HepG2 (cell line): Measurements from ENCODE around the gene OR10AD1. TPM values are rescaled to one million over a fixed set of nuclear protein-coding genes. Genes with fewer than 3 reads are reported as not detected.

Source experiments
- ATF7-NPFF ChIP-seq: sonication (generic); formaldehyde crosslinking; IDR thresholded peaks from 2 replicates; pipeline ENCODE4 v1.8.1; 2023; ENCODE audit warnings: mild to moderate bottlenecking, low read depth, missing genetic modification reagents, moderate library complexity
- KLF11 ChIP-seq: IDR thresholded peaks from 2 replicates; pipeline ENCODE4 v1.6.1; 2016; ENCODE audit warnings: missing compliant biosample characterization
- MLLT10 ChIP-seq: sonication (generic); formaldehyde crosslinking; IDR thresholded peaks from 2 replicates; pipeline ENCODE4 v1.4.0; 2020; ENCODE audit warnings: missing genetic modification reagents
- REST ChIP-seq, 2 experiments: IDR thresholded peaks; 2 replicates each; pipeline ENCODE4 v1.6.1; 2011 to 2012; ENCODE audit warnings: low read length in 2 of 2, borderline replicate concordance in 1 of 2, low read depth in 1 of 2, mild to moderate bottlenecking in 1 of 2, moderate library complexity in 1 of 2
- SRSF9 ChIP-seq: fragments of 200-400 bp; formaldehyde crosslinking; IDR thresholded peaks from 2 replicates; pipeline ENCODE4 v1.6.1; 2018; ENCODE audit warnings: borderline replicate concordance, mild to moderate bottlenecking, low read depth, low read length; ENCODE audit not compliant: insufficient read depth, poor library complexity, severe bottlenecking
- ZHX2 ChIP-seq, 2 experiments: sonication (generic) in 1 of 2; formaldehyde crosslinking in 1 of 2; IDR thresholded peaks; 2 replicates each; pipeline versions ENCODE4 v1.6.1 to v1.9.0; 2014 to 2022; ENCODE audit warnings: antibody characterized with exemption in 1 of 2, borderline replicate concordance in 1 of 2, inconsistent platforms in 1 of 2, low read depth in 1 of 2, missing genetic modification reagents in 1 of 2
- ZNF367 ChIP-seq: sonication (generic); formaldehyde crosslinking; IDR thresholded peaks from 2 replicates; pipeline ENCODE4 v1.4.0; 2020; ENCODE audit warnings: missing genetic modification reagents, borderline replicate concordance
- ZNF646 ChIP-seq: sonication (generic); formaldehyde crosslinking; IDR thresholded peaks from 2 replicates; pipeline ENCODE4 v1.9.0; 2021; ENCODE audit warnings: mild to moderate bottlenecking, missing genetic modification reagents
- polyA plus RNA-seq, 8 experiments: library from polyadenylated mRNA; depleted of rRNA in 3 of 8; stranded (reverse) in 7 of 8; unstranded in 1 of 8; fragments of >200 nt; fragmentation: Illumina TruSeq in 4 of 8; extraction: Trizol in 4 of 8; gene quantifications; 2 replicates each; pipeline versions ENCODE4 v1.2.1 to v1.2.3, GENCODE V29; 2011 to 2016; ENCODE audit warnings: low read depth in 4 of 8, missing spikeins in 1 of 8, mixed read lengths in 1 of 8; ENCODE audit not compliant: insufficient read depth in 1 of 8
- total RNA-seq, 5 experiments: library from RNA; depleted of rRNA; stranded (reverse); fragments of >200 nt; fragmentation: Illumina TruSeq; extraction: Trizol; gene quantifications; 2 replicates each; pipeline ENCODE4 v1.2.3, GENCODE V29; 2016; ENCODE audit warnings: low read depth in 1 of 5
- TF ChIP-seq, protein P1 (sequence below): IDR thresholded peaks from 2 replicates; pipeline ENCODE4 v1.6.1; 2016; ENCODE audit warnings: missing genetic modification reagents, missing compliant biosample characterization

OR10AD1 gene
- total and polyA plus RNA-seq, 2 of the 13 experiments (the other 11 are each of a cell fraction or from before 2014, with no cell fraction given): not detected

- no peak for TF ChIP-seq ZHX2 (IDR thresholded peaks at IDR 0.05; ENCODE audit: low read depth)
- TF ChIP-seq ZHX2 (CRISPR knock-in tag; IDR thresholded peaks at IDR 0.05; ENCODE audit: borderline replicate concordance): no peak
- no peak for TF ChIP-seq SRSF9
- TF ChIP-seq, protein P1, sequence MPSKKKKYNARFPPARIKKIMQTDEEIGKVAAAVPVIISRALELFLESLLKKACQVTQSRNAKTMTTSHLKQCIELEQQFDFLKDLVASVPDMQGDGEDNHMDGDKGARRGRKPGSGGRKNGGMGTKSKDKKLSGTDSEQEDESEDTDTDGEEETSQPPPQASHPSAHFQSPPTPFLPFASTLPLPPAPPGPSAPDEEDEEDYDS: peak; percentile 43; the same call in 1 of the 2 replicates
- TF ChIP-seq KLF11 (CRISPR knock-in tag): no peak; the same call in 1 of the 2 replicates
- no peak for TF ChIP-seq MLLT10
- TF ChIP-seq REST (IDR thresholded peaks at IDR 0.05; ENCODE audit: borderline replicate concordance in 1 of 2, low read depth in 1 of 2, low read length in 2 of 2): no peak; a peak in 1 of 4 replicates
- no peak for TF ChIP-seq ZNF646 (CRISPR knock-in tag)
- TF ChIP-seq ZNF367: no peak
- no peak; the same call in 1 of the 2 replicates for TF ChIP-seq ATF7-NPFF (CRISPR knock-in tag)
Measured at GRCh38 chr12:48157018-48157888, 45.8 kb downstream of the OR10AD1 start, which contains the start of gene ASB8 (continued).
